GM12878 (cell line): ENCODE results near the gene CDC7.

Experiments
- BHLHE40 ChIP-seq, 2 experiments: fragments of 450-650 bp in 1 of 2; IDR thresholded peaks; 2 replicates each; pipeline ENCODE4 v1.6.1; 2011 to 2017; ENCODE audit warnings: low read depth in 2 of 2, borderline replicate concordance in 1 of 2, improper control_type of control experiment in 1 of 2, low read length in 1 of 2, mild to moderate bottlenecking in 1 of 2
- EGR1 ChIP-seq, 2 experiments: IDR thresholded peaks; 1 replicate in 1 of 2; 2 replicates in 1 of 2; pipeline ENCODE4 v1.6.1; 2011 to 2012; ENCODE audit warnings: low read depth in 2 of 2, low read length in 2 of 2, borderline replicate concordance in 1 of 2, mild to moderate bottlenecking in 1 of 2, moderate library complexity in 1 of 2
- EP300 ChIP-seq, 2 experiments: fragments of 150-350 bp in 1 of 2; IDR thresholded peaks; 2 replicates each; pipeline ENCODE4 v1.6.1; 2011 to 2012; ENCODE audit warnings: low read depth in 2 of 2, low read length in 2 of 2, borderline replicate concordance in 1 of 2, improper control_type of control experiment in 1 of 2, inconsistent platforms in 1 of 2; ENCODE audit not compliant: control insufficient read depth in 1 of 2
- KAT2A ChIP-seq: conservative IDR thresholded peaks from 2 replicates; pipeline ENCODE4 v1.6.1; 2011; ENCODE audit warnings: low read depth, low read length; ENCODE audit not compliant: control insufficient read depth
- POLR2A ChIP-seq: IDR thresholded peaks from 2 replicates; pipeline ENCODE4 v1.6.1; 2011; ENCODE audit warnings: low read depth, mild to moderate bottlenecking, low read length
- RFX5 ChIP-seq: IDR thresholded peaks from 2 replicates; pipeline ENCODE4 v1.6.1; 2011; ENCODE audit warnings: low read depth, low read length, improper control_type of control experiment
- SUPT20H ChIP-seq: IDR thresholded peaks from 2 replicates; pipeline ENCODE4 v1.6.1; 2011; ENCODE audit warnings: low read depth, mild to moderate bottlenecking, low read length, moderate library complexity, borderline replicate concordance; ENCODE audit not compliant: control insufficient read depth
- TF ChIP-seq, protein P1 (sequence below), 3 experiments: IDR thresholded peaks in 2 of 3; conservative IDR thresholded peaks in 1 of 3; 2 replicates each; pipeline ENCODE4 v1.5.1; 2011; ENCODE audit warnings: low read depth in 3 of 3, low read length in 3 of 3, mild to moderate bottlenecking in 3 of 3, control low read depth in 2 of 3, moderate library complexity in 2 of 3, inconsistent platforms in 1 of 3, mixed read lengths in 1 of 3; ENCODE audit not compliant: control insufficient read depth in 2 of 3, insufficient read depth in 1 of 3; ENCODE audit errors: extremely low read depth in 1 of 3
- TF ChIP-seq, protein P2 (sequence below): IDR thresholded peaks from 2 replicates; pipeline ENCODE4 v1.6.1; 2012; ENCODE audit warnings: low read depth, low read length, improper control_type of control experiment

- TF ChIP-seq, protein P1, sequence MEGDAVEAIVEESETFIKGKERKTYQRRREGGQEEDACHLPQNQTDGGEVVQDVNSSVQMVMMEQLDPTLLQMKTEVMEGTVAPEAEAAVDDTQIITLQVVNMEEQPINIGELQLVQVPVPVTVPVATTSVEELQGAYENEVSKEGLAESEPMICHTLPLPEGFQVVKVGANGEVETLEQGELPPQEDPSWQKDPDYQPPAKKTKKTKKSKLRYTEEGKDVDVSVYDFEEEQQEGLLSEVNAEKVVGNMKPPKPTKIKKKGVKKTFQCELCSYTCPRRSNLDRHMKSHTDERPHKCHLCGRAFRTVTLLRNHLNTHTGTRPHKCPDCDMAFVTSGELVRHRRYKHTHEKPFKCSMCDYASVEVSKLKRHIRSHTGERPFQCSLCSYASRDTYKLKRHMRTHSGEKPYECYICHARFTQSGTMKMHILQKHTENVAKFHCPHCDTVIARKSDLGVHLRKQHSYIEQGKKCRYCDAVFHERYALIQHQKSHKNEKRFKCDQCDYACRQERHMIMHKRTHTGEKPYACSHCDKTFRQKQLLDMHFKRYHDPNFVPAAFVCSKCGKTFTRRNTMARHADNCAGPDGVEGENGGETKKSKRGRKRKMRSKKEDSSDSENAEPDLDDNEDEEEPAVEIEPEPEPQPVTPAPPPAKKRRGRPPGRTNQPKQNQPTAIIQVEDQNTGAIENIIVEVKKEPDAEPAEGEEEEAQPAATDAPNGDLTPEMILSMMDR (IDR thresholded peaks at IDR 0.05 in 2 of 3, conservative IDR thresholded peaks at IDR 0.05 in 1 of 3; ENCODE audit: control insufficient read depth in 2 of 3, extremely low read depth in 1 of 3, insufficient read depth in 1 of 3, low read depth in 3 of 3, low read length in 3 of 3), result no peak
- no peak for TF ChIP-seq EP300 (IDR thresholded peaks at IDR 0.05; ENCODE audit: borderline replicate concordance in 1 of 2, control insufficient read depth in 1 of 2, low read depth in 2 of 2, low read length in 2 of 2)
- no peak for TF ChIP-seq BHLHE40 (IDR thresholded peaks at IDR 0.05; ENCODE audit: borderline replicate concordance in 1 of 2, low read depth in 2 of 2, low read length in 1 of 2)
- TF ChIP-seq POLR2A, result no peak
- TF ChIP-seq SUPT20H, result no peak
- TF ChIP-seq KAT2A, result no peak
- TF ChIP-seq, protein P2, sequence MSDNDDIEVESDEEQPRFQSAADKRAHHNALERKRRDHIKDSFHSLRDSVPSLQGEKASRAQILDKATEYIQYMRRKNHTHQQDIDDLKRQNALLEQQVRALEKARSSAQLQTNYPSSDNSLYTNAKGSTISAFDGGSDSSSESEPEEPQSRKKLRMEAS, result no peak
- no peak for TF ChIP-seq RFX5
- no peak for TF ChIP-seq EGR1 (IDR thresholded peaks at IDR 0.05; ENCODE audit: borderline replicate concordance in 1 of 2, low read depth in 2 of 2, low read length in 2 of 2)
Measured at GRCh38 chr1:91533361-91534024, 32.8 kb downstream of the CDC7 start.
